OCI-LY1 (cell line): Measurements from ENCODE around the gene GOLGA6L10.

Experiments used
- H2AFZ ChIP-seq: fragments of 200-600 bp; sonication (generic), shearing (Covaris generic); 2 replicates; pipeline ENCODE4 v1.6.0; 2014; ENCODE audit warnings: antibody characterized with exemption, mild to moderate bottlenecking, low read length
- H3F3A ChIP-seq: fragments of 200-600 bp; sonication (generic), shearing (Covaris generic); 2 replicates; pipeline ENCODE4 v1.6.0; 2014; ENCODE audit warnings: mild to moderate bottlenecking, antibody characterized with exemption, low read length, moderate library complexity; ENCODE audit not compliant: insufficient read depth
- H3K27ac ChIP-seq: fragments of 200-600 bp; sonication (generic); 2 replicates; pipeline ENCODE4 v1.5.1; 2014; ENCODE audit warnings: low read length, mixed run types, mild to moderate bottlenecking, low read depth; ENCODE audit not compliant: poor library complexity, severe bottlenecking
- H3K27me3 ChIP-seq: fragments of 200-600 bp; sonication (generic); 2 replicates; pipeline ENCODE4 v1.6.0; 2014; ENCODE audit warnings: antibody characterized with exemption, mild to moderate bottlenecking, low read length, moderate library complexity; ENCODE audit not compliant: insufficient read depth
- H3K36me3 ChIP-seq: fragments of 200-600 bp; sonication (generic); 2 replicates; pipeline ENCODE4 v1.6.1; 2014; ENCODE audit warnings: mild to moderate bottlenecking, antibody characterized with exemption, low read length, moderate library complexity, mixed read lengths; ENCODE audit not compliant: insufficient read depth
- H3K4me1 ChIP-seq: fragments of 200-600 bp; sonication (generic); 2 replicates; pipeline ENCODE4 v1.5.1; 2014; ENCODE audit warnings: mild to moderate bottlenecking, low read length, moderate library complexity; ENCODE audit not compliant: insufficient read depth, severe bottlenecking
- H3K4me2 ChIP-seq: fragments of 200-600 bp; sonication (generic), shearing (Covaris generic); 2 replicates; pipeline ENCODE4 v1.6.1; 2014; ENCODE audit warnings: low read length
- H3K4me3 ChIP-seq: fragments of 200-600 bp; sonication (generic); 2 replicates; pipeline ENCODE4 v1.5.1; 2014; ENCODE audit warnings: low read length, low read depth, mild to moderate bottlenecking, mixed read lengths; ENCODE audit not compliant: poor library complexity, severe bottlenecking
- H3K79me2 ChIP-seq: fragments of 200-600 bp; shearing (Covaris generic); 2 replicates; pipeline ENCODE4 v1.6.1; 2016; ENCODE audit warnings: mixed run types, low read length, mixed read lengths; ENCODE audit not compliant: insufficient read depth
- H3K9ac ChIP-seq: fragments of 200-600 bp; sonication (generic), shearing (Covaris generic); 2 replicates; pipeline ENCODE4 v1.6.1; 2014; ENCODE audit warnings: mild to moderate bottlenecking, low read length, mixed read lengths
- H3K9me2 ChIP-seq: fragments of 200-600 bp; sonication (generic), shearing (Covaris generic); 2 replicates; pipeline ENCODE4 v1.6.1; 2014; ENCODE audit warnings: low read depth, mild to moderate bottlenecking, low read length, mixed read lengths
- H3K9me3 ChIP-seq: fragments of 200-600 bp; shearing (Covaris generic); 2 replicates; pipeline ENCODE4 v1.6.1; 2014; ENCODE audit warnings: low read length, mixed read lengths
- H4K20me1 ChIP-seq: fragments of 200-600 bp; sonication (generic), shearing (Covaris generic); 2 replicates; pipeline ENCODE4 v1.6.0; 2016; ENCODE audit warnings: mild to moderate bottlenecking, low read length; ENCODE audit not compliant: insufficient read depth
- EZH2 ChIP-seq: fragments of 200-600 bp; sonication (generic), shearing (Covaris generic); IDR thresholded peaks from 2 replicates; pipeline ENCODE4 v1.8.0; 2017; ENCODE audit warnings: borderline replicate concordance, mixed run types, mild to moderate bottlenecking, antibody characterized with exemption, low read length, moderate library complexity, mixed read lengths
- TF ChIP-seq, protein P1 (sequence below): fragments of 200-600 bp; sonication (generic), shearing (Covaris generic); IDR thresholded peaks from 2 replicates; pipeline ENCODE4 v1.5.1; 2017; ENCODE audit warnings: mild to moderate bottlenecking, antibody characterized with exemption, low read length, moderate library complexity, mixed read lengths

GOLGA6L10 gene

GRCh38 chr15:82294061-82294690, 55.1 kb downstream of the GOLGA6L10 start:
- Histone ChIP-seq H3K79me2 (no peaks in the 10 kb centered on the region), H4K20me1 (no peaks in the 10 kb centered on the region), H3K27ac (no peak overlapping the region), H3K9me2 (no peaks in the 10 kb centered on the region), H3K9me3 (no peaks in the 10 kb centered on the region), H3F3A (no peaks in the 10 kb centered on the region), H3K36me3 (no peaks in the 10 kb centered on the region), H3K27me3 (no peaks in the 10 kb centered on the region), H3K4me2 (no peak overlapping the region), H3K4me3 (no peak overlapping the region), H3K9ac (no peak overlapping the region), H2AFZ (no peak overlapping the region), H3K4me1 (no peaks in the 10 kb centered on the region)
- no peak for TF ChIP-seq EZH2
- TF ChIP-seq, protein P1, sequence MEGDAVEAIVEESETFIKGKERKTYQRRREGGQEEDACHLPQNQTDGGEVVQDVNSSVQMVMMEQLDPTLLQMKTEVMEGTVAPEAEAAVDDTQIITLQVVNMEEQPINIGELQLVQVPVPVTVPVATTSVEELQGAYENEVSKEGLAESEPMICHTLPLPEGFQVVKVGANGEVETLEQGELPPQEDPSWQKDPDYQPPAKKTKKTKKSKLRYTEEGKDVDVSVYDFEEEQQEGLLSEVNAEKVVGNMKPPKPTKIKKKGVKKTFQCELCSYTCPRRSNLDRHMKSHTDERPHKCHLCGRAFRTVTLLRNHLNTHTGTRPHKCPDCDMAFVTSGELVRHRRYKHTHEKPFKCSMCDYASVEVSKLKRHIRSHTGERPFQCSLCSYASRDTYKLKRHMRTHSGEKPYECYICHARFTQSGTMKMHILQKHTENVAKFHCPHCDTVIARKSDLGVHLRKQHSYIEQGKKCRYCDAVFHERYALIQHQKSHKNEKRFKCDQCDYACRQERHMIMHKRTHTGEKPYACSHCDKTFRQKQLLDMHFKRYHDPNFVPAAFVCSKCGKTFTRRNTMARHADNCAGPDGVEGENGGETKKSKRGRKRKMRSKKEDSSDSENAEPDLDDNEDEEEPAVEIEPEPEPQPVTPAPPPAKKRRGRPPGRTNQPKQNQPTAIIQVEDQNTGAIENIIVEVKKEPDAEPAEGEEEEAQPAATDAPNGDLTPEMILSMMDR: no peak

GRCh38 chr15:82292271-82292670, 57.0 kb downstream of the GOLGA6L10 start:
- no peaks in the 10 kb centered on the region for H3F3A ChIP-seq
- H2AFZ ChIP-seq: no peak overlapping the region
- no peak overlapping the region for H3K9ac ChIP-seq
- H4K20me1 ChIP-seq: no peaks in the 10 kb centered on the region
- no peaks in the 10 kb centered on the region for H3K9me3 ChIP-seq
- no peaks in the 10 kb centered on the region for H3K27me3 ChIP-seq
- TF ChIP-seq, protein P1: no peak
- TF ChIP-seq EZH2: no peak
- H3K9me2 ChIP-seq: no peaks in the 10 kb centered on the region
- H3K4me3 ChIP-seq: no peak overlapping the region
- H3K79me2 ChIP-seq: no peaks in the 10 kb centered on the region
- no peaks in the 10 kb centered on the region for H3K36me3 ChIP-seq
- H3K4me2 ChIP-seq: no peak overlapping the region
- no peak overlapping the region for H3K27ac ChIP-seq
- H3K4me1 ChIP-seq: no peaks in the 10 kb centered on the region
